AG04450 (cell line): ENCODE measurements around the gene GTPBP3. TPM values are rescaled to one million over a fixed set of nuclear protein-coding genes. Genes with fewer than 3 reads are reported as not detected.

Experiments used
- CTCF ChIA-PET: fragments of 300-600, 350-600 bp; formaldehyde crosslinking; extraction: SDS; loops from one replicate; lab custom pipeline; 2022; ENCODE audit warnings: antibody characterized with exemption, inconsistent platforms; lab: Charles Lee
- POLR2A ChIA-PET: fragments of 350-600 bp; formaldehyde crosslinking; extraction: SDS; loops from one replicate; lab custom pipeline; 2021; ENCODE audit warnings: antibody characterized with exemption, inconsistent platforms; lab: Yijun Ruan, JAX
- DNase-seq: peaks from one replicate; pipeline ENCODE4 v3.0.0-alpha.2; 2011; ENCODE audit warnings: low read depth, low spot score
- H3K27ac ChIP-seq: one replicate; pipeline ENCODE4 v1.5.1; 2012; ENCODE audit warnings: low read depth, low read length, control low read depth
- H3K27me3 ChIP-seq: one replicate; pipeline ENCODE4 v1.6.0; 2012; ENCODE audit warnings: low read length; ENCODE audit not compliant: control insufficient read depth, insufficient read depth
- H3K4me3 ChIP-seq: 2 replicates; pipeline ENCODE4 v1.5.1; 2011; ENCODE audit warnings: mild to moderate bottlenecking, low read depth, low read length, control low read depth
- H3K9me3 ChIP-seq: 2 replicates; pipeline ENCODE4 v1.5.1; 2012; ENCODE audit warnings: low read length; ENCODE audit not compliant: control insufficient read depth, insufficient read depth
- polyA plus RNA-seq: library from polyadenylated mRNA; depleted of rRNA; stranded (reverse); fragments of >200 nt; gene quantifications from 2 replicates; pipeline ENCODE4 v1.2.3, GENCODE V29; 2011
- TF ChIP-seq, protein P1 (sequence below): IDR thresholded peaks from 2 replicates; pipeline ENCODE4 v1.5.1; 2011; ENCODE audit warnings: low read depth, low read length, control low read depth, inconsistent platforms

GTPBP3 gene
- polyA plus RNA-seq, 1 experiment, result 4.7 TPM

DNA sequence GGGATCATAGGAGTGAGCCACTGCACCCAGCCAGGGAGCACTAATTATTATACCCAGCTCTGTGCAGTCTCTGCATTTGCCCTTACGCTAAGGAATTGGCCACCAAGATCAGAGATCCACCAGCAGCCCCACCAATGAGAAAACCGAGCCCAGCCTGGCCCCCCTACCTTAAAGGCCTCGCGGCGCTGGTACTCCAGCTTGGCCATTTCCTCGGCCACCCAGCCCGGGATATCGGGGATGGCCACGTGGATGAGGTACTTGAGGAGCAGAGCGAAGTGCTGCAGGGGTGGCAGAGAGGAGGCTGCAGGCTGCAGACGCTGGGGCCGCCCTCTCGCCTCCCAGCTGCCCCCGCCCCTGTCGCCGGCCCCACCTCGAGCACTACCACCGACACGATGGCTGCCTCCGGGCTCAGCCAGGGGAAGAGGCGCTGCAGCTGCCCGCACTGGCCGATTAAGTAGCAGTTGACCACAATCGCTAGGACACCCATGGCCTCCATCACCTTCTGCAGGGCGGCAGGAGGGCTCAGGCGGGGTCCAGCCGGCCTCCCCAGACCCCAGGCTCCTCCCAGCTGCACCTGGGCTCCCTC lies 10.2 kb upstream of the GTPBP3 start:
- TF ChIP-seq, protein P1, sequence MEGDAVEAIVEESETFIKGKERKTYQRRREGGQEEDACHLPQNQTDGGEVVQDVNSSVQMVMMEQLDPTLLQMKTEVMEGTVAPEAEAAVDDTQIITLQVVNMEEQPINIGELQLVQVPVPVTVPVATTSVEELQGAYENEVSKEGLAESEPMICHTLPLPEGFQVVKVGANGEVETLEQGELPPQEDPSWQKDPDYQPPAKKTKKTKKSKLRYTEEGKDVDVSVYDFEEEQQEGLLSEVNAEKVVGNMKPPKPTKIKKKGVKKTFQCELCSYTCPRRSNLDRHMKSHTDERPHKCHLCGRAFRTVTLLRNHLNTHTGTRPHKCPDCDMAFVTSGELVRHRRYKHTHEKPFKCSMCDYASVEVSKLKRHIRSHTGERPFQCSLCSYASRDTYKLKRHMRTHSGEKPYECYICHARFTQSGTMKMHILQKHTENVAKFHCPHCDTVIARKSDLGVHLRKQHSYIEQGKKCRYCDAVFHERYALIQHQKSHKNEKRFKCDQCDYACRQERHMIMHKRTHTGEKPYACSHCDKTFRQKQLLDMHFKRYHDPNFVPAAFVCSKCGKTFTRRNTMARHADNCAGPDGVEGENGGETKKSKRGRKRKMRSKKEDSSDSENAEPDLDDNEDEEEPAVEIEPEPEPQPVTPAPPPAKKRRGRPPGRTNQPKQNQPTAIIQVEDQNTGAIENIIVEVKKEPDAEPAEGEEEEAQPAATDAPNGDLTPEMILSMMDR, result no peak
- ChIA-PET POLR2A (interaction anchor here (0.6 kb wide), 1 partner anchor 28 kb away, joined by 6 read pairs; no protein-coding TSS in a partner anchor), CTCF (no interaction called here)
- H3K4me3 ChIP-seq, result no peak overlapping the region
- no peak overlapping the region for H3K27ac ChIP-seq
- H3K27me3 ChIP-seq, result peaks cover 3% of the 10 kb centered on the region
- H3K9me3 ChIP-seq, result peaks cover 5% of the 10 kb centered on the region; the same call in 1 of the 2 replicates
- no peak for DNase-seq

DNA sequence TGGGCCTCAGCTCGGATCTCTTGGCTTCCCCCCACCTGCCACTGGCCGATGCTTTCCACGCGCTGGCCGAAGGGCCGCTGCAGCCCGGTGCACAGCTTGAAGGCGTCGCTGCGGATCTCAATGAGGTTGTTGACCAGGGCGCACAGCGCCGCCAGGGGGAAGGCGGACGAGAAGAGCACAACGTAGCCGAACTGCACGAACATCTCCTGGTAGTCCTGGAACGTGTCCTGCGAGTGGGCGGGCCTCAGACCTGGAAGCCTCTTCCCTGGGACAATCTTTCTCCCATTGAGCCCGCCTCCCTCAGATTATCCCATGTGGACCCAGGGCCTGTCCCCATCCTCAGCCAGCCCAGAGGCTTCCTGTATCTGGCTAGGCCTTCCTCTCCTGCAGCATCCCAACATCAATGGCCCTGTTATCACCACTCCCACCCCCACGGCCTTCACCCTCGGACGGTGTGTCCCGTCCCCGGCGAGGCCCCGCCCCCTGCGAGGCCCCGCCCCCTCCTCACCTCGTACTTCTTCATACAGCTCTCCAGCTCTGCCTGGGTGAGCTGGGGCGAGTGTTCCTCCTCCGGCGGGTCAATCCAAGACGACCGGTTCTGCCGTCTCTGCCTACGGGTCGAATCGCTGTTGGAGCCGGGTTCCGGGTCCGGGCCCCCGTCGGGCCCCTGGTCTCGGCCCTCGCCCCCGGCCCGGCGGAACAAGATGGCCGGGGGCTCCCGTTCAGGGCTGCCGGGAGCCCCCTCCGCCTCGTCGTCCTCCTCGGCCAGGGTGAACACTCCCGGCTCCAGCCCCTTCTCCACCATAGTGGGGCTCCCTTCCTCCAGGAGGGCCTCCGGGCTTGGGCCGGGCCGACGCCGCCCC lies 9.5 kb upstream of the GTPBP3 start:
- Histone ChIP-seq H3K9me3 (peaks cover 9% of the 10 kb centered on the region; the same call in 1 of the 2 replicates), H3K4me3 (no peak overlapping the region), H3K27ac (no peak overlapping the region), H3K27me3 (peaks cover 3% of the 10 kb centered on the region)
- POLR2A ChIA-PET, result no interaction called here
- CTCF ChIA-PET, result interaction anchor here (1.9 kb wide), 1 partner anchor 46 kb away, joined by 3 read pairs; no protein-coding TSS in a partner anchor
- TF ChIP-seq, protein P1, result 0 out of 2 replicates have a peak, but pooled peaks have one; percentile 11
- DNase-seq, result no peak

DNA sequence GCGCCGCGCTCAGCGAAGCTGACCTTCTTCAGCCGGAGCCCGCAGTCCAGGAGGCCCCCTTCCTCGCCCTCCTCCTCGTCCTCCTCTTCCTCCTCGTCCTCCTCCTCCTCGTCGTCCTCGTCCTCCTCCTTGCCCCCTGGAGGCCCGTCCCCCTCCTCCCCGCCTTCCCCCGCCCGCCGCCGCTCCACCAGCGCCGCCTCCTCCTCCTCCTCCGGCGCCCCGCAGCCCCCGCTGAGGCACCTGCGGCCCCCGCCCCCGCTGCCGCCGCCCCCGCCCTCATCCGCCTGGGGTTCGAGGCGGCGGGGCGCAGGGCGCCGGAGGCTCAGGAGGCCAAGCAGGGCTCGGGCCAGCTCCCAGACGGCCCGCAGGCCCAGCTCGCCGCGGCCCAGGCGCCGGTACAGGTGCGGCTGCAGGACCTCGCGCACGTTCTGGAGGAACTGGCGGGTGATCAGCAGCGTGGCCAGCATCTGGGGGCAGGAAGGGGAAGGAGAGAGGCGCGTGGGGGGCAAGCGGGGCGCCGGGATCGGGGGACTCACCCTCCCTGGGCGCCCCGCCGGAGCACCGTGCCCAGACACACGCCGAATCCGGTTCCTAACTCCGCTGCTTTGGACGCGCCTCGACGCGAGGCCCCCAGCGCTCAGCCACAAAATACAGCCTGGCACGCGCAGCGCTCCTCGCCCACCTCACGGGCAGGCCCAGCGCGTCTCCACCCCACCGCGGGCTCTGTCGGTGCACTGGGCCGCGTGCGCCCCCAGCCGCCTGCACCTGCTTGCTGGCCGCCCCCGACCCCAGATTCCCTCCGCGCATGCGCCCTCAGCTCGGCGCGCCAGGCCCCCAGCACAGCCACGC lies 8.6 kb upstream of the GTPBP3 start:
- no peak for DNase-seq
- H3K9me3 ChIP-seq, result peaks cover 13% of the 10 kb centered on the region; the same call in 1 of the 2 replicates
- H3K27me3 ChIP-seq, result peaks cover 3% of the 10 kb centered on the region
- CTCF ChIA-PET, result interaction anchor here (1.9 kb wide), 1 partner anchor 47 kb away, joined by 3 read pairs; no protein-coding TSS in a partner anchor
- TF ChIP-seq, protein P1, result no peak
- H3K4me3 ChIP-seq, result no peak overlapping the region
- POLR2A ChIA-PET, result no interaction called here
- no peak overlapping the region for H3K27ac ChIP-seq

DNA sequence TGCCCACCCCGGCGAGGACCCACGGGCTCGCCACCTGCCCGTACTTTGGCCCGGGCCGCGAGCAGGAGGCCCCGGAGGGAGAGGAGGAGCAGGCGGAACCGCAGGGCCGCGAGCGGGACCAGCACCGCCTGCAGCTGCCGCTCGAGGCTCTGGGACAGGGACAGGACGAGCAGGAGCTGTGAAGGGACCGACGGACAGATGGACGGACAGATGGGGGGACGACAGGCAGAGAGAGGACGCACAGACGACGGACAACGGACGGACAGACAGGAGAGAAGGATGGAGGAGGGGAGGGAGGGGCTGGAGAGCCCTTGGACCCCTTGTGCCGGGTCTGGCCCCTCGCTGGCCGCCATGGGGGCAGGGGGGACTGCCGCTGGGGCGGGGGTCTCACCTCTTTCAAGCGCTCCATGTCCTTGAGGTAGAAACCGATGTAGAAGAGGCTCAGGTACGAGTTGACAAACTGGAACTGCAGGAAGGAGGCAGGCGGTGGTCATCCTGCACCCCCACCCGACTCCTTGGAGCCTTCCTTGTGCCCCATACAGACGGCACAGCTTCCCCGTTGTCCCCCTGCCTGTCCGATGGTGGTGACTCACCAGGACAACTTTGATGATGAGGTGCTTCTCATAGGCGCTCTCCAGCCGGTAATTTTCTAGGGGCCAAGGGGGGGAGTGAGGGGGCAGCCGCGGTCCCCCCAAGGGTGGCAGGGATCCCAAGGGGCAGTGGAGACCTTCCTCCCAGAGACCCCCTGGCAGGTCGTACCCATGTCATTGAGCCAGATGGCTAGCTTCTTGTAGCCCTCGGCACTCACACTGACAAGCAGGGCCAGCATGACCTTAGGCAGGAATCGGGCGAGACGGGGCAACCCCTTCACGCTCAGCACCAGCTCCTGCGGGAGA lies 7.7 kb upstream of the GTPBP3 start:
- no peak overlapping the region for H3K4me3 ChIP-seq
- POLR2A ChIA-PET, result interaction anchor here (1.4 kb wide), 1 partner anchor 21 kb away, joined by 4 read pairs; no protein-coding TSS in a partner anchor
- CTCF ChIA-PET, result interaction anchor here (1.9 kb wide), 1 partner anchor 47 kb away, joined by 3 read pairs; no protein-coding TSS in a partner anchor
- no peak overlapping the region for H3K27ac ChIP-seq
- peaks cover 13% of the 10 kb centered on the region; the same call in 1 of the 2 replicates for H3K9me3 ChIP-seq
- peaks cover 3% of the 10 kb centered on the region for H3K27me3 ChIP-seq
- DNase-seq, result no peak
- TF ChIP-seq, protein P1, result no peak
